GM19099 (cell line): Measurements from ENCODE around the gene MAP2K4.

Source experiments
- POLR2A ChIP-seq: IDR thresholded peaks from 3 replicates; pipeline ENCODE4 v1.6.1; 2011; ENCODE audit warnings: low read depth; ENCODE audit not compliant: insufficient read length; ENCODE audit errors: extremely low read depth

The MAP2K4 gene

DNA sequence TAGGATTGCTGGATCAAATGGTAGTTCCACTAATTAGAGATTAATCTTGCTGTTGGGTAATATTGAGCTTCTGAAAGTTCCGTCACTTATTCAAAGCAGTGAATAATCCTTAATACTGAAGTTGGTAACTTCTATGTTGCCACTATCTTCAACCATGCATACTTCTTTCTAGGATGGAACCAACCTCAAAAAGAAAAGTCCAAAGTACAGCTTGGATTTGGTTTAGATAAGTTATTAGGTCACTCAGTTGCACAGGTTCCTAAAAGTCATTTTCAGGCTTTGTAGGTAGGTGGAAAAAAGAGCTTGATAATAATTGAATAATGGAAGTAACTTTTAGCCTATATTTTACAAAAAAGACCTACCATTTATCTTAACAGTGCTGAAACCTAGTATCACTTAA is 78.7 kb downstream of the MAP2K4 start:
- TF ChIP-seq POLR2A, result no peak

DNA sequence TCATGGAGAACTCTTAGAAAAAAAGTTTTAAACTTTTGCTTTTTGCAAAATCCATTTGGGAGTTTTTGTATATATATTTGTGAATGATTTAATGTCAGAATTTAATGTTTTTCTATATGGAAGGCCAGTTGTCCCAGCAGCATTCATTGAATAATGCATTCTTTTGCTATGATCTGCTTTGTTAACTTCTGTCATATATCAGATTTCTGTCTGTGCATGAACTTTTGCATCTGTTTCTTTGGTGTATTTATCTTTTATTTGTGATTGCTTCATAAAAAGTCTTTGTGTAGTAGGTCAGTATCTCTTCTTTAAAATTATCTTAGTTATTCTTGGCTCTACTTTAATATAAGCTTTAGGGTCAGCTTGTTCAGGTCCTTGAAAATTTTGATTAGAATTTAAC is 84.2 kb downstream of the MAP2K4 start:
- TF ChIP-seq POLR2A, result no peak

DNA sequence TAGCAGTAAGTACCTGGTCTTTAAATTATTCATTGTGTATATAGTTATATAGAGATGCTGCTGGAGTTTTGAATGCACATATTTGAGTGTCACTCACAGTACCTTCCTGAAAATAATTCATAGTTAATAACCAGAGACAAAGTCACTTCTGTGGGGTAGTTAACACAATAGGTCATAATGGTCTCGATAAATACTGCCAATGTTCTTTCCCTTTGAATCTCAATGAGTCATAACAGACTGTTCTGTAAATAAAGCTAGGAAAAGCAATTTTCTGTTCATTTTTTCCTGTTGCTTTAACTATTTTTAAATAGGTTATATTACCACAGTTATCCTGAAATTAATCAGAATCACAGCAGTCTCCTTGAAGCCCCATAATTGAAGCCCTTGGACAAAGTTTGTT is 87.2 kb downstream of the MAP2K4 start:
- no peak for TF ChIP-seq POLR2A

DNA sequence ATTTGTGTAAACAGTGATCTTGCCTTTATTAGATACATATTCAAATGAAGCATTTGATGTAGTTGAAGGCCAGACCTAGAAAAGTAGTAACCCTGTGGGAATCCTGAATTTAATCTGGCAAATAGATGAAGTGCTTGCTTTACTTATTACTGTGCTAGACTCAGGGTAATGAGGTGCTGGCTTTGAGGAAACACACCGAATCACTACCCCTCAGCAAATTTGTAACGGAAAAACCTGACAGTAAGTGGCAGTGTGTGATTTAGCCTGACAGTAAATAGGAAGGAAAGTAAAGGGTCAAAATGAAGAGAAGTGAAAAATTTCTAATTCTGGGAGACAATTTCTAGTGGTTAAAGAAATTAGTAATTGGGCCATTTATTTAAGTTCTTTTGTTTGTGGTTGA is 90.2 kb downstream of the MAP2K4 start:
- TF ChIP-seq POLR2A, result no peak

DNA sequence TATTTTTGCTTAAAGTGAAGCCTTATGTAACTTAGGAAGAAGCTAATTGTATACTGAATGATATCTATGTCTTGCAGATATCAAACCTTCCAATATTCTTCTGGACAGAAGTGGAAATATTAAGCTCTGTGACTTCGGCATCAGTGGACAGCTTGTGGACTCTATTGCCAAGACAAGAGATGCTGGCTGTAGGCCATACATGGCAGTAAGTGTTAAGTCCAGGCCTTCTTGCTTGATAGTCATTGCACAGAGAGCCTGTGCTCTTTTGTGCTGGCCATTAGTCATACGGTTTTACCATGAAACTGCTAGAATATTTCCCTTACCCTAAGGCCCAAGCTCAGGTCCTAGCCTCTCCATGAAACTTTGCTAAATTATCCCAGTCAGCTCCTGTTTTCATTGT is 92.5 kb downstream of the MAP2K4 start:
- TF ChIP-seq POLR2A, result no peak

DNA sequence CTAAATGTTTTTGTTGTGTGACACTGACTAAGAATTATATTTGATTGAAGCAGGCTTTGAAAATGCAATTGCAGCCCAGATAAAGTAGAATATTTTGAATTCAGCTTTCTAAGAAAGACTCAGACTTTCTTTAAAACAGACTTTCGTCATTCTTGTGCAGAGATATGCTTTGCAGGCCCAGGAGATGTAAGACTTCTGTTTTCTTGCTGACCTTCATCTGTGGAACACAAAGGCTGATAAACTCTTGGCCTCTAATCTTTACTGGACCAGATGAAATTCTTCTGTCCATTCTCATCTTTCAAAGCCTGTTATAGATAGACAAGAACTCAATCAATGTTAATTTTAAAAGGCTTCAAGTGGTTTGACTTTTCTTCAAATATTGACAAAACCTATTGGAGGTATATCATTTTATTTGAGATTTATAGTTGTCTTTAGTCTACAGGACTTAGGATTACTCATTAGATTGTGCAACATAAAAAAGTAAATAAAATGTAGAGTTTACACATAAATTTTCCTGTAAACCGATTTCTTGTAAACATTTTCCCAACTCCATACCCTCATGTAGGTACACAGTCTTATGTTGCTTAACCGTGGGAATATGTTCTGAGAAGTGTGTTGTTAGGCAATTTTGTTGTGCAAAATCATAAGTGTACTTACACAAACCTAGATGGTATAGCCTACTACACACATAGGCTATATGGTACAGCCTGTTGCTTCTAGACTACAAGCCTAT is 94.2 kb downstream of the MAP2K4 start:
- TF ChIP-seq POLR2A, result no peak

DNA sequence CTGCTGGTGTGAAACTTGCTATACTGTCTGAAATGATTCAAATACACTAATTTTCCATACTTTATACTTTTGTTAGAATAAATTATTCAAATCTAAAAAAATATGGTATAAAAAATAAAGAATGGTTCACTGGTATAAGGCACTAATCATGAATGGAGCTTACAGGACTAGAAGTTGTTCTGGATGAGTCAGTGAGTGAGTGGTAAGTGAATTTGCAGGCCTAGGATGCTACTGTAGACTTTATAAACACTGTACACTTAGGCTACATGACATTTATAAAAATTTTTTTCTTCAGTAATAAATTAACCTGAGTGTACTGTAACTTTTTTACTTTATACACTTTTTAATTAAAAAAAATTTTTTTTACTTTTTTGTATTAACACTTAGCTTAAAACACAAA is 95.5 kb downstream of the MAP2K4 start:
- no peak for TF ChIP-seq POLR2A

DNA sequence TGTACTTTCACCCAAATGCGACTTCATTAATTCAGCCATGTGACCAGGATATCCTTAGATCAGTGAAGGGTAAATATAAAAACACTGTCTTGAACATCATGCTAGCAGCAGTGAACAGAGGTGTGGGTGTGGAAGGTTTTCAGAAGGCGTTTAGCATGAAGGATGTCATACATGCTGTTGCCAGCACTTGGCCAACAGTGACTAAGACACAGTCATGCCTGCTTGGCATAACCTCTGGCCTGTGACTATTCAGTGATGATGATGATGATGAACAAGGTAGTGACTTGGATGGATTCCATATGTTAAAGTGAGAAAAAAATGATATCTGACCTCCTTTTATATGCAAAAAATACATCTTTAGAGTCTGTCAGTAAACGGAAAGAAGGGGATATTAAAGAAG is 97.9 kb downstream of the MAP2K4 start:
- no peak for TF ChIP-seq POLR2A

DNA sequence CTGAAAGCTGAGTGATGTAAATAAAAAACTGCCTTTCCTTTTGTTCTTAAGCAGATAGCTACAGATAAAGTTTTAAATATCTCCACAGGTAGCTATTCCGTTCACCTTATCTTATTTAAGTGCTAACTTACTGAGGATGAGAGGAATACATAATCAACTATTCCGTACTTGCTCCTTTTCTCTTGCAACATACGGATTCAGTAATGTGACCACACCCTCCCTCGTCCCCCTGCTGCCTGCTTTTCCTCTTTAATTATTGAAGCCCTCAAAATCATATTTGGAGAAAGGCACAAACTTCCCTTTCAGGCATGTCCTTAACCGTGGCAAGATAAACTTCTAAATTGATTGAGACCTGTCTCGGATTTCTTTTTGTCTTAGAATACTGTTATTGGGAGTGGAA is 101.4 kb downstream of the MAP2K4 start:
- TF ChIP-seq POLR2A, result no peak

DNA sequence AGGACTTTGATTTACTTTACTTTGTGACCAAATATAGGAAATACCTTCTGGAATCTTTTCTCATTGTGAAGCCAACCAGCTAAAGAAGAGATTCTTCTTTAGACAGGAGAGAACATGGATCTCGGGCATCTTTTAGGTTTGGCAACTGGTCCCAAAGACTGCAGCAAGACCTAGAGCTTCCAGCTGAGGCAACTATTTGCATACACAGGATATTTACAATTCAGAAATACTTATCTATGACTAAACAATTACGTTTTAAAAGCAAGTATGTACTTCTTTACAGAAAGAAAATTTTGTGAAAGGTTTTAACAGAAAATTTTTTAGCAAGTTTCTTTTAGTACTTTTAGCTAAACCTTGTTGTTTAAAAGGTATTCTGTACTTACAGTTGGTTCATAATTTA is 106.5 kb downstream of the MAP2K4 start:
- TF ChIP-seq POLR2A, result no peak

DNA sequence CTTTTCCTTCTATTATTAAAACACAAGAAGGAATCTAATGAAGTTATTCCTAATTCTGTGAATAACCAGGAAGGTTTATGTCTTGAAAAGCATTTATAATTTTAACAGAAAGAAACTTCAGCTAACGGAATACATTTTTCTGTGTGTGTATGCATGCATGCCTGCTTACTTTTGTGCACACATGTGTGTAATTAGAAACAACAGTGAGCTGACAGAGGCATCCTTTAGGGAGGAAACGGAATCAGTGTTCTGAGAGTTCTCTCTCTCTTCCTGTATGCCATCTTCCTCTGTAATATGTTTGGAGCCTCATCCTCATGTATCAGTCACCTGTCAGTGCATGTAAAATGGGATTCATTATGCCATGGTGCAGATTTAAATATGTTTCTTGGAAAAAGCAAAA is 107.0 kb downstream of the MAP2K4 start:
- no peak for TF ChIP-seq POLR2A

DNA sequence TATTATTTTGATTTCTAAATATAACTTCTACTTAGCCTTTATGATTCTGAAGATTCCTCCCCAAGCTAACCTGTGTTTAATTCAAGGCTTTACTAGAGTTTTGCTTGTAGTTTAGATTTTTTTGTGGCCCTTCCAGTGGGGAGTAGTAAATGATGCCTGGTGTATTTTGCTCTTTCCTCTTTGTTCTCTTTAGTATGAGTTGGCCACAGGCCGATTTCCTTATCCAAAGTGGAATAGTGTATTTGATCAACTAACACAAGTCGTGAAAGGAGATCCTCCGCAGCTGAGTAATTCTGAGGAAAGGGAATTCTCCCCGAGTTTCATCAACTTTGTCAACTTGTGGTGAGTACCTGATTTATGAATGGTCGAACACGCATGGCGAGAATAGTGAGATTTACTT is 108.3 kb downstream of the MAP2K4 start:
- TF ChIP-seq POLR2A, result no peak

DNA sequence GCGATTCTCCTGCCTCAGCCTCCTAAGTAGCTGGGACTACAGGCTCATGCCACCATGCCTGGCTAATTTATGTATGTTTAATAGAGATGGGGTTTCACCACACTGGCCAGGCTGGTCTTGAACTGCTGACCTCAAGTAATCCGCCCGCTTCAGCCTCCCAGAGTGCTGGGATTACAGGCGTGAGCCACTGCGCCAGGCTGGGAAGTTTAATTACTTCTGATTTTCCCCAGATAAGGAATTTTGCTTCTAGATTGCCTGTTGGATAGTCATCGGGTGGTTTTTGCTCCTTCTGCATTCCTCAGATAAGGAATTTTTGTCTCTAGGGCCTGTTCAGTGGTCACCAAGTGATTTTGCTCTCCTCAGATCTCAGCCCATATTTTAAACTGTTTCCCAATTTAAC is 112.5 kb downstream of the MAP2K4 start:
- no peak for TF ChIP-seq POLR2A

DNA sequence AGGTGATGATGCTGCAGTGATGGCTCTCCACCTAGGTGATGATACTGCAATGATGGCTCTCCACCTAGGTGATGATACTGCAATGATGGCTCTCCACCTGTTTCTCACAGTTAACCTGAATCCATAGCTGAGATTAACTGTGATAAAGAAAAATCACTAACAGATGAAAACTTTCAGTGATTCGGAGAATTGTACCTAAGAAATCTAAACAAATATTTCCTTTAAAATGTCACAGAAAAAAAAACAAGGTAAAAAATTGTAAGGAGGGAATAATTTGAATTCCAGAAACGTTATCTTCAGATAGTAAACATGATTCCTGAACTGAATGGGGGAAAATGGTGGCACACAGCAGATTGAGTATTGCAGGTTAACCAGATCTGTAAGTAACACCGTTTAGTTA is 113.4 kb downstream of the MAP2K4 start:
- no peak for TF ChIP-seq POLR2A

DNA sequence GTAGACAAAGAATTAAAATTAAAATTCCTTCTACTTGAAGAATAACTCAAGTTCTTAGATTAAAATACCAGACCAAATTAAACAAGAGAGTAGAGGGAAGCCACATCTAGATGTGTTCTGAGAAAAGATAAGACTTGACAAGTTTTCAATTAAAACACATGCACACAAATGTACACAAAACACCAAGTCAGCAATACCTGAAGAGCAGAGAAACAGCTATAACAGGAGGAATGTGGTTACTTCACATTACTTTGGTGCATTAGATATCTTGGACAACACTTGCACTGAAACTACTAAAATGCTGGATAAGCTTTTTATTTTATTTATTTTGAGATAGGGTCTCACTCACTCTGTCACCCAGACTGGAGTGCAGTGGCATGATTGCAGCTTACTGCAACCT is 113.9 kb downstream of the MAP2K4 start:
- no peak for TF ChIP-seq POLR2A

DNA sequence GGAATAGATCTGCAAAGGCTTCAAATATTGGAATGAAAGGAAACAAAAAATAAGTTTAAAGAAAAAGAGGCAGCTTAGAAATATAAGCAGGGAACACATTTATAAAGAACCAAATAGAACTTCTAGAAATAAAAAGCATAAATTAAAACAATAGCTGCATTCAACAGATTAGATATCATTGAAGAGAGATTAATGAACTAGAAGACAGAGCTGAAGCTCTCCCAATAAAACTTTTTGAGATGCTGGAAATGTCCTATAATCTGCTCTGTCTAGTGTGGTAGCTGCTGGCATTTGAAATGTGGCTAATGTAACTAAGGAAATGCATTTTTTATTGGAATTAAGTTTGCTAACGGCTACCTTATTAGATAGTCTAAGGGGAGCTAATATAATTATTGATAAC is 115.6 kb downstream of the MAP2K4 start:
- no peak for TF ChIP-seq POLR2A

DNA sequence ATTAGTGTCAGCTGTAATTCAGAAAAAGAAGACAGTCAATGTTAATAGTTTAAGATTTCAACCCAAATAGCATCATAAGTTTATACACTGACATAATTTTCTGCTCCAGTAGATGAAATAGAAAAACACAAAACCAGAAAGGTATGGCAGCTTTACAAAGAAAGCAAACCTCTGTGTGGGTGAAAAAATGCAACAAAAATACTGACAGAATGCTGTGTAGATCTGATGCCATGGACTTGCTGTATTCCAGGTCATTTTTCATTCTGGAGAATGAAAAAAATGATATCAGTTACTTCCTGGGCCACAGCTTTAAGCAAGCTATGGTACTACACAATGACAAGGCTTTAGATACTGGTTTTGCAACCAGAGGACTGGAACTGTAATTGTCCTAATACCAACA is 116.0 kb downstream of the MAP2K4 start:
- no peak for TF ChIP-seq POLR2A

DNA sequence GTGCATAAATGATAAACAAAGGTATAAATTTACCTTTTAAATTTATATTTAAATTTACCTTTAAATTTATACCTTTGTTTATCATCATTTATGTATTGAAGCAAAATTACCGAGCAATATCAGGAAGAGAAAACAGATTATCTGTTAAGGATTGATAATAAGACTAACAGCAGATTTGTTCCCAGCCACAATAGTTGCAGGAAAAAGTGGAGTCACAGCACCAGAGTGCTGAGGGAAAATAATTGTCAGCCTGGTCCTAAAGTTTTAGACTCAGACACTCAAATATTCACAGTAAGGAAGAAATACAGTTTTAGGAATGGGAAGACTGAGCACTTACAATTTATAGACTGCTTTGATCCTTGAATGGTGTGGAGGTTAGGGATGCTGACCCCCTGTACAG is 117.2 kb downstream of the MAP2K4 start:
- no peak for TF ChIP-seq POLR2A

DNA sequence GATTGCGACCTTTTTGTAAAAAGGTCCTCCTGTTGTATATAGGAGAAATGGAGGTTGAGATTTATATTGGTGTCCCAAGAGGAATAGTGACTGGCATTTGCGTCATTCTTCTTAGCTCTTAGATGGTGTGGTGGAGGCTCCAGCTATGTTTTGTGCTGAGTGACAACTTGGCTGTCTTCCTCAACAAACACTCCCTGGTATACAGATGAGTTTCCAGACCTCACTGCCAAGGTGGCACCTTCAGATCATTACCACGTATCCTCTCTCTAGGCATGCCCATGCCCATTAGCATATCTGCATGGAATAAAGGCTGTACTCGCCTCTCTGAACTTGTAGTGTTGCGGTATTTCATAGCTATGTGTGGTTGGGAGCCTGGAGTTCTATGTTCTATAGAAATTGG is 120.0 kb downstream of the MAP2K4 start:
- TF ChIP-seq POLR2A, result no peak
